Effector CD8-positive, alpha-beta T cell (primary cell): ENCODE measurements around the gene CORO6.

ENCODE experiments used
- DNase-seq: peaks from one replicate; lab custom pipeline; 2025; lab: John Stamatoyannopoulos, UW

Gene CORO6

DNA sequence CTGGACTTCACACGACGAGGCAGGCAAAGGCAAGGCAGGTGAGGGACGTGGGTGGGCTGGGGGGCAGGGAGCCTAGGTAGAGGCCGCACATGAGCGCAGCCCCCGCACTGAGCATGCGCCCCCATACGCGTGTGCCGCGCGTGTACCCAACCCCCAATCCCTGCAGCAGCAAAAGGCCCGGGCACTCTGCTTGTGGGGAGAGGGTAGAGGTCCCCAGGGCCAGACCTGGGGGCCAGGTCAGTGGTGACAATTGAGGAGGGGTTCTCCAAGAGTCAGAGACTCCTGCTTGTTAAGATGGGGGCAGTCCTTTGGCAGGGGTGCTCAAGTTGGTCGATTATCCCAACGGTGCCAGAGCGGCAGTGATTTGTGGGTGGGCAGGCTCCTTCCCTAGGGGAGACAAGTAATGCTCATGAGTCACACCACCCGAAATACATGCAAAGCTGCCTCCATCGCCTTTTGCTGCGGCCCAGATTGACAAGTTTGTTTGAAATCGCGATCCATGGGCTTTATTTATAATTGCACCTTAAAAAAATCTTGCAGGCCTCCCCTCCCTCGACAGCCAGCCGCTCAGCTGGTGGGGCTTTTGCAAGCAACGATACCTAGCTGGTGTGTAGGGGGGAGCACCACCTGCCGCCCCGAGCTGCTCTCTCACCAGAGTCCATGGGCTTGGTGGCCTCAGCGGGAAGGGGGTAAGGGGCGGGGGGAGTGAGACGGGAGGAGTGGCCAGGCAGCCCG is 32.1 kb downstream of the CORO6 start:
- no peak for DNase-seq

DNA sequence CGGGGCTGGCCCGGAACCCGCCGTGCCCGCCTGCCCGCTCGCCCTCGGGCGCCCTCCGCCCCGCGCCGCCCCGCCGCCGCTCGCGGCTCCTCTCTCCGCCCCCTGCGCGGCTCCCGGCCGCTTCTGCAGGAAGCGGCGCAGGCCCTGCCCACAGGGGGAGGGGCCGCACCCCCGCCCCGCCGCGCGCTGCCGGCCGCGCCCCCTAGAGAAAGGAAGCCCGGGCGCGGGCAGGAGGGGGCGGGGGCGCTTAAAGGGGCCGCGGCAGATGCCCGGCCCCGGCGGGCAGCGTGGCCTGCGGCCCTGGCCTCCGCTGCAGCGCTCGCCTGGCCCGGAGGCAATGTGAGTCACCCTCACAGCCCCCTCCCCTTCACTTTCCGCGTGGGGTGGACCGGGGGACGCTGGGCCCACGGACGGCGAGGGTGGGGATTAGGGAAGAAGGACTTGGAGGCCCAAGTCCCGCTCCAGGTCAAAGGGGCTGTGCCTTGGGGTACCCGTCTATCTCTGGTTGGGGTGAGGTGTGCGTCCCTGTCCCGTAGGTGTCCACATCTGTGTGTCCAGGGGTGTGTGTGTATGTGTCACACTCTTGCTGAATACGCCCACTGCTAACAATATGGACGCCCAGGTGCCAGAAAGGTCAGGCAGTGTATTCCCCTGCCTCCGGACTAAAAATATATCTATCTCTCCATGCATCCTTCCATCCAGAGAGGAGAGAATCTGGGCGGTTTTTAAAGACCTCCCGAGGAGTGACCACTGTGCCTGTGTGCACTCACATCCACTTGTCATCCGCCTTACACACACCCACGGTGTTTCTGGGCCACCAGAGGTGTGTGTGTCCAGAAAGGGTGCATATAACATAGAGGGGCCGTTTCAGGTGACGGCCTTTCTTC is 32.9 kb downstream of the CORO6 start, which contains the start of gene GIT1:
GIT1 (minus strand) TSS at position 125 of the 887 bp plus-strand sequence. CDS start 270 bp downstream, outside the sequence.
- DNase-seq = peak; percentile 72

DNA sequence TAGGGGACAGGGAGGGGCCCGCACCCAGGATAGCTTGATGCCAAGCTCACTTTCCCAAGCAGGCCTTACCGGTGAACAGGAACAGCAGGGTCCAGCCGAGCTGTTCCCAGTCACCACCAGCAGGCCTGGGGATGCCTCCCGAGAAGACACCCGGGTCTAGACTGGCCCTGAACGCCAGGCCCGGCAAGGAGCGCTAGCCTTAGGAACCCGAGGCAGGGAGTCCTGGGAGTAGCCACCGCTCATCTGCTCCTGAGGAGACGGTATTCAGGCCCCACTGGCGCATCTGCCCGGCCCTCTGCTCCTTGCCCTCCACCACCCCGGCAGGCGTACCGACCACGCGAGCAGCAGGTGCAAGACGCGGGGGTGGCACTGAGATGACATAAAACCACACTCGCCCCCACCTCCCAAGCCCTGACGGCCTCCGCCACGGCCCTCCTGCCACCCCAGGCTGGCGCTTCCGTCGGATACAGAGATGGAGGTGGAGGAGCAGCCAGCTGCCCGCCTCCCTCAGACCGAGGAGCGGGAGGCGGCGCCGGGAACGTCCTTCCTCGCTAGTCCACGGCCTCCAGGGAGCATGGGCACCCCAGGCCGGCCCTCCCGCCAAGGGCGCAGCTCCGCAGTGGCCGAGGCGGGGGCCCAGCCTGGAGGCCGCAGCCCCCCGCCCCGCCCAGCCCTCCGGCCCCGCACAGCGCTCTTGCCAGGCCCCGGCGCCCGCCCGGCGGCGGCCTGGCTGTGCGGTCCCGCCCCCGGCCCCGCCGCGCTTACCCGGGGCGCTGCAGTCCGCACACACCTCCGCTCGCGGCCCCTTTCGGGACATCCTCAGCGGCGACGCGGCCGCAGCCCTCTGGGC is 33.9 kb downstream of the CORO6 start:
- DNase-seq = no peak

DNA sequence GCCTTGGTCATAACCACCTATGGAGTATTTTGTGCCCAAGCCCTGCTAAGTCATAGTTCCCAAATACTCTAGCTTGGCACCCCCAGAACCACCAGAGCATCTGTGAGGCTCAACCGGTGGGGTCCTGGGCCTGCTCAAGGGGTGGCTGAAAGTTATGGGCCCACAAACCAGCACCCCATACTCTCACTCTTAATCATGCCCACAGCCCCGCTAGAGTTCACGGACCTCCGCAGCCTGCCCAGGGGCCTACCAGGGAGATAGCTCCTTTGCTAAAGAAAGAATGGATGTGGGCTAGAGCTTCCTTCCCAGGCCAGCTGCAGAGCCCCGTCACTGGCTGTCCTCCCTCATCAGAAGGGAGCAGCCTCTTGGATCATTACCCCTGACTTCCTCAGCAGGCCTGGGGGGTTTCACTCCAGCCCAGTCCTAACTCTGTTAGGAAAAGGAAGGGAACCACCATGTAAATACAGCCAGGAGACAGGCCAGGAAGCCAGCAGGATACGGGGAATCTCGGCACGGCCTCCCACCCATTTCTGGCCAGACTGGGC is 34.6 kb downstream of the CORO6 start:
- no peak for DNase-seq

DNA sequence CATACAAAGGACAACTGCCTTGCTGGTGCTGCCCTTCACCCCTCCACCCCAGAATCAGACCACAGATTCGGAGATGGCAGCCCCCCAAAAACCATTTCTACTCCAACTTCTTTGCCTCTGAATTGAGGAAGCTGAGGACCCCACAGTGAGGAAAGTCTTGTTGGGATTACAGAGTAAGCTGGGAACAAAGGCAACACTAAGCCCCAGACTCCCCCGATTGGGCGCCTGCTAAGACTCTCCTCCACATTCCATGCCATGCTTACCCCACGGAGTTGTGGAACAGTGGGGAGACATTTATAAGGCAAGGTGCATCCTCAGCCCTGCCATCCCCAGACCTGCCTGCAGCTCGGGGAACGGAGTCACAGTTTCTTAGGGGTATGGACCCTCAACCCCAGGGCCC is 35.1 kb downstream of the CORO6 start:
- no peak for DNase-seq

DNA sequence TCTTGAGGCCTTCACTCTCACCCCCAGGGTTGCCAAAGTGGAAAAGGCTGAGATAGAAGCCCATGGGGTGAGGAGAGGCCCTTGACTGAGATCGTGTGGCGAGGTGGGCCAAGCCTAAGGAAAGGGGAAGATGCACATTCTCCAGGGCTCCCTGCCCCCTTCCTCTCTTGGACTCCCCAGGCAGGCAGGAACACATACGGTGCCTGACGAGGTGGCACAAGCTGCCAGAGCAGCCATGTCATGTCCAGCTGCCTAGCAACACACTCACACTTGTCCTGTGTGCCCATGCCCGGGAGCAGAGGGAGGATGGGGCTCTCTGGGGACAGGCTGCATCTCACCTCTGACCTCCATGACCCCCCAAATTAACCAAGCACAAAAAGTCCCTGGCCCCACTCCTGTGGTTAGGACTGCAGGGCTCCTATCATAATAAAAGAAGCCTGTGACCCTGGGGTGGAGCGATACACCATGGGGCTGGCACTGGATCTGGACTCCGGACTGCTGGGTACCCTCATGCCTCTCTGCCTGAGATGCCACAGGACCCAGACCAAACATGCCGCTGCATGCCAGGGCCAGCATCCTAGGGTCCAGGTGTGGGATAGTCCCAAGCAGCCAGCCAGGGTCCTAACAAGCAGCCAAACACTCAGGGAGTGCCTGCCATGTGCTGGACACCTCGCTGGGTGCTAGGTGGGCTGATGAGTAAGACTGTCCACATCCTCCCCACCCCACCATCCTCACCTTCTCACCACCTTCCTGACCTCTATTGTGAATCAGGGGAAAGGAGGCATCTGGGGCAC is 35.8 kb downstream of the CORO6 start:
- DNase-seq = no peak

DNA sequence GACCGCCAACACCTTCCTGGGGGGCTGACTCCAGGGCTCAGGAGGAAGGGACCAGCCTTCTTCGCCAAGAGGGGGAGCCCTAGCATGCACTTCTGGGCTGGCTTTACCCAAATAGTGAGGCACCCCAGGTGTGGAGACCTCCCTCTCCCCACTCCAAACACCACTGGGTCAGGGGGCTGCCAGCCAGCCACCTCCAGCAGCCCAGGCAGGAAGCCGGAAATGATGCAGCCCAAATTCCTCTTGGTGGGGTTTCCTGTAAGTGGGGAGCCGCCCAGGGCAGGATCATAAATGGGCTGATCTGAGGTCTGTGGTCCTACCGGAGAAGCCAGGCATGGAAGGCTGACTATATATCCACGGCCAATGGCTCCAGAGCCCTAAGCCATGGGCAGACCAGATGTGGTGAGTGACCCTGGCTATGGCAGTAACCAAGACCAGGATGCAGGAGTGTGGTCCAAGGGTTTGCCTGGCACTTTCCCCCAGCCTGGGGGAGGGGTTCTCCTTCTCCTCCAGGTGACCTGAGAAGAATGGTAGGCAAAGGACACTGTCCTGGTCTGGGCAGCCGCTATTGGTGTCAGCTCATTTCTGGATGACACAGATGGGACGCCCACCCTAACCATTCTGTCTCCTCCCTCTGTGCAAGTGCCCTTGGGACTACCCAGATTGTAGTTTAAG is 37.5 kb downstream of the CORO6 start:
- no peak for DNase-seq

DNA sequence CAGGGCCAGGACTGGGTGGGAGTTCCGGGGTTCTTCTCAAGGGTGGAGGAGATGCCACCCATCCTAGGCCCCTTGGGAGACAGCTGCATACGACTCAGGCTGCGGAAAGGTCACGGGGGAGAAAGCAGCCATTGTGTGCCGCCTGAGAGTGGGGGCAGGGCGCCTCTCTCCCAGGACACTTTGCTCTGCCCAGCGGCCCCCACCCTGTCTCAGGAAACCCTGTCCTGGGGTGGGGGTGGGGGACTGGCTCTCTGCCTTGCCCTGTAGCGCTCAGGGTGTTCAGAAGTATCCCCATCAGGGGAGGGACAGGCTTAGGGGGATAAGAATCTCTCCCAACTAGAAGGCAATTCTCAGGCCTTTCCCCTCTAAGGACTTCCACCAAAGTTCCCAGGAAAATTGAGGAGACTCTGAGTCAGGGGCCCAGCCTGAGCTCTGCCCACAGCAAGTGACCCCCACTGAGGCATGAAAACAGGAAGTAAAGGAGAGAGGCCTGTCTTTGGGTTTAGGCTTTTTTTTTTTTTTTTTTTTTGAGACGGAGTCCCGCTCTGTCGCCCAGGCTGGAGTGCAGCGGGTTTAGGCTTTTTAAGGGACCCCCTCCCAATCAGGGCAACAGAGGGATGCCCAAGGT is 38.1 kb downstream of the CORO6 start:
- no peak for DNase-seq

DNA sequence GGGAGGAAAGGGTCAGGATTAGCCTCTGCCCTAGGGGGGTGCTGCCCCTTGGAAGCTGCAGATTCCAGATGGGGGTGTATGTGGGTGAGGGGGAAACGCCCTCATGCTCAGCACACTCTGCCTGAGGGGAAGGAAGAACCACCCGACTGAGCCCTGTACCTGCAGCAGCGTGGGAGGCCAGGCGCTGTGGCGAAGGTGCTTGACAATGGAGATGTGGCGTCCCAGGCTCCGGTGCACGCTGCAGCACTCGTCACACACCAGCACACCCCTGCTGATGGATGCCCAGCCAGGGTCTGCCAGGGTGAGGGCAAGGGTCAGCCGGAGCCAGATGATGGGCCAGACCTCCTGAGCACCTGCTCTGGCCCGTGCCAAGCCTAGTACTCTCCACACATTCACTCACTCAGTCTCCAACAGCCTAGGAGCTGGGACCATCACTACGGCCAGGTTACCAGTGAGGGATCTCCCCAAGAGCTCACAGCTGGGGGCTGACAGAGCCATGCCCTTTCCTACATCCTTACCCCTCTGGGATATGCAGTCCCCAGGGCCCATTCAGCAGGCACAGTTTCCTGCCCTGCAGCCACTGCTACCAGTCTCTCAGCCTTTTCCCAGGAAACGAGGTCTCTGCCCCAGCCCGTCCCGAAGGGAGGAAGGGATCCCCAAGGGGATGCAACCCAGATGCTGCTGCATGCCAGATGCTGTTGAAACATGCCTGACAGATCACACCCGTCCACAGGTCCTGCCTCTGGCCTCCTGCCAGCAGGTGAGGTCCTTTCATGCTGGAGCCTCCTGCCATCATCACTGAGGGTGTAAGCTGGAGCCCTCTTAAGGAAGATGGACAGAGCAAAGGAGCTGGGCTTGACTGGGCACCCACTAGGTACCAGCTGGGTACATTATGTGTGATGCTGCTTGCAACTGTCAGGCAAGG is 39.1 kb downstream of the CORO6 start:
- no peak for DNase-seq

DNA sequence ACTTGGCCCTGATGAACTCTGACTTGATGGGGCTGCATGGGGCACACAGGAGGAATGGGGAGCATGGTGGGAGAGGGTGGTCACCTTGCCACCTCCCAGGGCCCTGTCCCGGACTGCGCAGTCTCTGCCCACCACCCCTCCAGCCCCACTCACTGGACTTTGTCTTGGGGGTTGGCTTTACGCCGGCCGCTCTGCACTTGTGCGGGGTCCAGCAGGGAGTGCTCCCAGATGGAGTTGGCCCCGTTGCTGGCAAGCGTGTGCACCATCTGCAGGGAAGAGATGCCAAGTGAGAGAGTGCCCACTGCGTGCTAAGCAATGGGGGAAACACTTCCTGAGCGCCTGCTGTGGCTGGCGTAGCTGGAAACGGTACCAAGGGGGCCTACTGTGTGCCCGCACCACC is 39.9 kb downstream of the CORO6 start:
- no peak for DNase-seq

DNA sequence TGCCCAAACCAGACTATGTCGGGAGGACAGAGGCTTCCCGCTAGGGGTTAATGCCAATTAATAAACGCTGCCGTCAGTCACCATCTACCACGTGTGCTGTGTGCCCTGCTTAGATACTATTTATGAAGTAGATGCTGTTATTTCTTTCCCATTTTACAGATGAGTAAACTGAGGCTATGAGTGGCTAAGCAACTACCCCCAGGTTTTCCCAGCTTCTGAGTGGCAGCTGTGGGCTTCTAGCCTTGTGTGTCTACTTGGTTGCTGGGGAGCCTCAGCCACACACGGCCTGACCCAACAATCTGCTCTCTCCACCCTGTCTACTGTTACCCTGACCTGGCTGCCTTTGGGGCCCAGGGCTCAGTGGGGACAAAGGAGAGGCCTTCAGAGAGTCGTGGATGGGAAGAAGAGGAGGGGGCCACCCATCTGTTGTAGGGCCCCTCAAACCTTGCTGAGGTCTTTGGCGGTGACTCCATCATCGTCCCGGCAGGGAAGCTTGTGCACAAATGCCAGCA is 40.4 kb downstream of the CORO6 start:
- no peak for DNase-seq

DNA sequence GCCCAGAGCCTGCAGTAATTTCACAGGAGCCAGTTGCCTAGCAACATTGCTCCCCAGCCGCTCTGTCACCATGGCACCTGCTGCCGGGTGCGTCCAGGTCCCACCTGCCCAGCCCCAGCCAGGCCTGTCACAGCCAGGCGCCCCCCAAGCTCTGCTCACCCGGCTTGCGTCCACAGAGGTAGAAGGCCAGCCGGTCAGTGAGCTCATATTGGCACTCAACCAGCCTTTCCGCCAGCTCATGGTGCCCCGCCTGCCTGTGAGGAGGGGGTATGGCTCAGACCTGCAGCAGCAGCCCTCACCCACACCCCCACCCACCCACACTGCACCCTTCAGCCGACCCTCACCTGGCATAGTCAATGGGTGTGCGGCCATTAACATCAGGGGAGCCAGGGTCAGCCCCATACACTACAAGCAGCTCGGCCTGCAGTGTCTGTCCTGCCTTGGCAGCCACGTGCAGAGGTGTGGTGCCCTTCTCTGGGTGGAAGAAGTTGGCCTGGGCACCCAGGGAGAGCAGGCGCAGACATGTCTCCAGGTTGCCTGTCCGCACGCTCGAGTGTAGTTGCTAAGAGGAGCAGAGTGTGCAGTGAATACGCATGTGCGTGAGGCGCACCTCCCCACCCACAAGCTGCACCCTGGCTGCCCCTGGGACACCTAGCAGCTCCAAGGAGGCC is 41.0 kb downstream of the CORO6 start:
- DNase-seq = no peak

DNA sequence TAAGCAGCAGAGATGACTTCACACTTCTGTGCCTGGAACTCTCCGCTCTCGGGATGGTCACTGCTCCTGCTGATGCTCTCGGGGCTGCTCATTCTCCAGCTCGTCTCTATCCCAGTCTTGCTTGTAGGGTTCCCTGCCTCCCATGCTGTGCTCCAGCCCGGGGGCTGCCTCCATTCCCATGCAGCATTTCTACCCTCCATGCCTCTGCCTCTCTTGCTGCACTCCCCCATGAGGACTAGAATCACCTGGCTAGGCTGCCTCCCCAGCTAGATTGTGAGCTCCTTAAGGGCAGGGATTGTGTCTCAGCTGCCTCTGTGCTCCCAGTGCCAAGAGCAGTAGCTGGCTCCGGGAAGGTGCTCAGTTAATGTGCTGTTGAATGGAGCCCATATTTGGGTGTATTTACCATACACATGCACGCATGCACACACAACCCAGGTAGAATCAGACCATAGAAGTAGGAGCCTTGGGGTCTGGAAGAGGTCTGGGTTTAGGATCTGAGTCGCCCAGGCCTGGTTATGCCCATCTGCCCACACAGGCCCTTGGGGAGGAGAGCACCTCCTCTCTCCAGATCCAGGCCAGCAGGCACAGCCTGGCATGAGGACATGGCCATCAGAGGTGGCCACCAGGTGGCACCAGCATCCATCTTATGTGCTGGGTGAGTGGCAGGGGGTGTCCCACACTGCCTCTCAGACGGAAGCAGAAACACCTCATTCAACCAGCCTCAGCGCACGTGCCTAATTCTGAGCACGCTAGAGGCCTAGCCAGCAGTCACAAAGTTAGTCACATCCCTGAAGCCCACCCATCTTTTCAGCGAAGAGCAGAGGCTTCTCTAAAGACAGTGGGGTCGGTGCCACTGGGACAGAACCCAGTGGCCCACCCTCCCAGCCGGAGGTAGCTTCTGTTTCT is 42.6 kb downstream of the CORO6 start:
- peak; percentile 83 for DNase-seq

DNA sequence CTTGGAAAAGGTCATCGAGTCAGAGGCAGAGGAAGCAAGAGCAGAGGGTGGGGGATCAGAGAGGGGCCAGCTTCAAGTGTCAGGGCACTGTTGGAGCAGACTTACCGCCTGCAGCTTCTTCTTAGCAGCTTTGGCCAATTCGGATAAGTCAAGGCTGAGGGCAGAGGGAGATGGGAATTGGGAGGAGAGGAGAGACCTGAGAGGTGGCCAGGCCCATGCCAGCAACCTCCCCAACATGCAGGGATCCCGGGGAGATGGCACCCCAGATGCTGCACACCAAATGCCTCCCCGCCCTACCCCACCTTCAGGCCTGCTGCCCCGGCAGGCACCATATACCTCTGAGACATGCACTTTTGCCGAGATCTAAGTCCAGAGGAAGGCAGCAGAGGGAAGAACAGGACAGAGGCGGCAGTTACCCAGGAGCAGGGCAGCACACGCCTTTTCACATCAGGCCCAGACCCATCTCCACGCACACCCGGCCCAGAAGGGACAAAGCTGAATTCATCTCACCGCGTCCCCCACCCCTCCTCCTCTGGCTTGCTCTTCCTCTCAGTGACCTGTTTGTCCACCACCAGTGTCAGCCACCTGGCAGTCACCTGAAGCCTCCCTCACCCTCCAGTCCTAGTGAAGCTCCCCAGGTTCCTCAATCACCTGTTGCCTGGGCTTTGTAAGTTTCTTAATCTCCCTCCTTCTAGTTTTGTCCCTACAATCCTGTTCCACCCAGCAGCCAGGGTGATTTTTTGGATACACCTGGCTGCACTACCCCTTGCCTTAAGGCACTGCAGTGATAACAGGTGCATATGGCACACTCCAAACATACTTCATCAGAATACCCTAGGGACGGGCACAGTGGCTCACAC is 43.9 kb downstream of the CORO6 start:
- no peak for DNase-seq

DNA sequence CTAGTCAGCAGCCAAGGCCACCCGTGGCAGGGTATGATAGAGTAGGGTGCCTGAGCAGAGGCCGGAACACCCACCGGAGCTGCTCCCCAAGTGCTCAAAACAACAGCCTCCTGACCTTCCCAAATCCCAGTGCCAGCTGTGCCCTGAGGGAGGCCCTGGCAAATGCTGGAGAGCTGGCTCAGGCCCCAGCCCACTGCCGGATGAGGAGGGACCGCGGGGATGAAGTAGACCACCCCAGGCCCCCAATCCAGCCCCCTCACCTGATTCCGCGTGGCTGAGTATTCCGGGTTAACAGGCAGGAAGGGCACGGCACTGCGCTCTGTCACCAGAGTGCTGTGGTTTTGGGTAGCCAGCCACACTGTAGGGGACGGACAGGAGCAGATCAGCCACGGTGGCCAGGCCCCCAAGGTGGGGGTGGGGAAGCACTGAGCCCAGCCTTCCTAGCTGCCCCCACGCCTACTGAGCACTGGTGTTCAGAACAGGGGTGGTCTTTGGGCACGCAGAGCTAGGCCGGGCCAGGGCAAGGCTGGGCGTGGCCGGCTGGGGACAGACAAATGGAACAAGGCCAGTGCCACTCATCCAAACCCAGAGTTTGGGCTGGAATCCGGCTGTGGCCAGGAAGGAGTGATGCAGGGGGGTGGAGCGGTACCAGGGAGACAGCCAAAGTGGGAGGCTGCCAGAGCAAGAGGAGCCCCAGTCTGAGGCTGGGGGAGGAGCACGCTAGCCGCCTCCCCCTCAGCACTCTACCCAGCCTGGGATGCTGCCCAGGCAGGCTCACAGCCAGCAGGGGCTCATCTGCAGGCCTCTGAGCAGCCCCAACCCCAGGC is 45.1 kb downstream of the CORO6 start:
- no peak for DNase-seq
